ENCODE results near the gene ZNF581. TPM values are rescaled to one million over a fixed set of nuclear protein-coding genes. Genes with fewer than 3 reads are reported as not detected.

ZNF581 gene
- total RNA-seq, 1 experiment from 2014 or later = 65.1 TPM

- Histone ChIP-seq H2BK120ac (ENCODE audit: low read depth, low read length, poor library complexity, severe bottlenecking) (no peak overlapping the region), H3K4me1 (ENCODE audit: insufficient read depth, low read length) (no peaks in the 10 kb centered on the region), H4K8ac (replicated peaks; ENCODE audit: insufficient read length, low read depth, low read length) (no peak overlapping the region), H3K4ac (ENCODE audit: low read depth, low read length) (no peak overlapping the region), H2BK15ac (ENCODE audit: low read depth, low read length) (no peak overlapping the region), H3K9ac (ENCODE audit: extremely low read depth, insufficient read length, low read length) (no peak overlapping the region), H4K5ac (ENCODE audit: insufficient read length, low read depth, low read length) (no peak overlapping the region), H3K27ac (ENCODE audit: insufficient read length, low read depth, low read length) (no peak overlapping the region), H3K4me2 (ENCODE audit: insufficient read depth, insufficient read length, low read length) (no peak overlapping the region), H3K23ac (ENCODE audit: insufficient read length, low read depth, low read length) (no peak overlapping the region), H3K9me3 (ENCODE audit: control insufficient read depth, low read depth, low read length) (no peaks in the 10 kb centered on the region), H3K56ac (ENCODE audit: insufficient read length, low read depth, low read length) (no peak overlapping the region), H4K91ac (ENCODE audit: insufficient read length, low read depth, low read length) (no peak overlapping the region), H3T11ph (ENCODE audit: low read length) (no peak overlapping the region), H3K79me1 (ENCODE audit: insufficient read depth, low read depth, low read length, poor library complexity, severe bottlenecking) (no peaks in the 10 kb centered on the region), H3K27me3 (ENCODE audit: insufficient read depth, low read length) (no peaks in the 10 kb centered on the region), H2BK5ac (ENCODE audit: insufficient read length, low read length) (no peak overlapping the region), H4K20me1 (ENCODE audit: control insufficient read depth, insufficient read depth, insufficient read length) (peaks cover 5% of the 10 kb centered on the region), H3K14ac (ENCODE audit: insufficient read depth, low read length) (no peak overlapping the region), H3K79me2 (ENCODE audit: insufficient read depth, low read length) (peaks cover 7% of the 10 kb centered on the region; the same call in 1 of the 2 replicates), H3K18ac (ENCODE audit: insufficient read length, low read depth, low read length) (no peak overlapping the region), H2BK20ac (ENCODE audit: low read depth, low read length, poor library complexity, severe bottlenecking) (no peak overlapping the region), H2AK5ac (ENCODE audit: insufficient read length, low read length) (no peak overlapping the region), H2AFZ (ENCODE audit: low read length) (no peak overlapping the region), H3K23me2 (ENCODE audit: insufficient read length, low read depth, low read length, poor library complexity, severe bottlenecking) (peaks cover 29% of the 10 kb centered on the region), H2BK12ac (ENCODE audit: insufficient read length, low read depth, low read length) (no peak overlapping the region)
- peaks cover 0 to 3% of the 10 kb centered on the region in 2 experiments; a peak in 3 of 5 replicates for H3K9me3 Mint-ChIP-seq
- WGBS (ENCODE audit: extremely low coverage, insufficient read length, low lambda C conversion rate) = no CpG with 5 or more reads among the region's 18 CpGs
- peaks cover 6 to 46% (median 38%) of the 10 kb centered on the region in 3 experiments; a peak in 6 of 7 replicates for H3K36me3 Mint-ChIP-seq (ENCODE audit: insufficient read depth in 1 of 3, low read depth in 3 of 3)
- peaks cover 19 to 22% of the 10 kb centered on the region in 2 experiments for H3K4me1 Mint-ChIP-seq
- H3K27ac Mint-ChIP-seq = peak overlapping the region in 2 of 3 experiments; percentile 75 to 88; a peak in 3 of 7 replicates
- no peak for TF ChIP-seq CTCF (conservative IDR thresholded peaks at IDR 0.05)
- no peaks in the 10 kb centered on the region; the same call in 1 of the 2 replicates for H3K27me3 Mint-ChIP-seq (ENCODE audit: low read depth)
- H3K4me3 Mint-ChIP-seq = 0 out of 5 replicates have a peak overlapping the region, but pooled peaks of 1 of the 2 experiments have one; percentile 60
- DNase-seq = no peak
These were observed 7.8 kb downstream of the ZNF581 start for GRCh38 chr19:55651236-55651635.

Measured in H9 (cell line).